Pericardium fibroblast (primary cell): ENCODE data around the gene AGPAT3. TPM values are rescaled to one million over a fixed set of nuclear protein-coding genes. Genes with fewer than 3 reads are reported as not detected.

ENCODE experiments used
- total RNA-seq: library from RNA; depleted of rRNA; stranded (reverse); fragments of >200 nt; gene quantifications from 2 replicates; pipeline ENCODE4 v1.2.3, GENCODE V29; 2015

AGPAT3 gene, protein sequence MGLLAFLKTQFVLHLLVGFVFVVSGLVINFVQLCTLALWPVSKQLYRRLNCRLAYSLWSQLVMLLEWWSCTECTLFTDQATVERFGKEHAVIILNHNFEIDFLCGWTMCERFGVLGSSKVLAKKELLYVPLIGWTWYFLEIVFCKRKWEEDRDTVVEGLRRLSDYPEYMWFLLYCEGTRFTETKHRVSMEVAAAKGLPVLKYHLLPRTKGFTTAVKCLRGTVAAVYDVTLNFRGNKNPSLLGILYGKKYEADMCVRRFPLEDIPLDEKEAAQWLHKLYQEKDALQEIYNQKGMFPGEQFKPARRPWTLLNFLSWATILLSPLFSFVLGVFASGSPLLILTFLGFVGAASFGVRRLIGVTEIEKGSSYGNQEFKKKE
- 22.8 and 24.3 TPM in 2 replicates for total RNA-seq

GRCh38 chr21:43864962-43865539 lies at the start of gene AGPAT3:
AGPAT3 (plus strand) TSS chr21:43865223; CDS start chr21:43959682, 94,459 bp downstream.

DNA sequence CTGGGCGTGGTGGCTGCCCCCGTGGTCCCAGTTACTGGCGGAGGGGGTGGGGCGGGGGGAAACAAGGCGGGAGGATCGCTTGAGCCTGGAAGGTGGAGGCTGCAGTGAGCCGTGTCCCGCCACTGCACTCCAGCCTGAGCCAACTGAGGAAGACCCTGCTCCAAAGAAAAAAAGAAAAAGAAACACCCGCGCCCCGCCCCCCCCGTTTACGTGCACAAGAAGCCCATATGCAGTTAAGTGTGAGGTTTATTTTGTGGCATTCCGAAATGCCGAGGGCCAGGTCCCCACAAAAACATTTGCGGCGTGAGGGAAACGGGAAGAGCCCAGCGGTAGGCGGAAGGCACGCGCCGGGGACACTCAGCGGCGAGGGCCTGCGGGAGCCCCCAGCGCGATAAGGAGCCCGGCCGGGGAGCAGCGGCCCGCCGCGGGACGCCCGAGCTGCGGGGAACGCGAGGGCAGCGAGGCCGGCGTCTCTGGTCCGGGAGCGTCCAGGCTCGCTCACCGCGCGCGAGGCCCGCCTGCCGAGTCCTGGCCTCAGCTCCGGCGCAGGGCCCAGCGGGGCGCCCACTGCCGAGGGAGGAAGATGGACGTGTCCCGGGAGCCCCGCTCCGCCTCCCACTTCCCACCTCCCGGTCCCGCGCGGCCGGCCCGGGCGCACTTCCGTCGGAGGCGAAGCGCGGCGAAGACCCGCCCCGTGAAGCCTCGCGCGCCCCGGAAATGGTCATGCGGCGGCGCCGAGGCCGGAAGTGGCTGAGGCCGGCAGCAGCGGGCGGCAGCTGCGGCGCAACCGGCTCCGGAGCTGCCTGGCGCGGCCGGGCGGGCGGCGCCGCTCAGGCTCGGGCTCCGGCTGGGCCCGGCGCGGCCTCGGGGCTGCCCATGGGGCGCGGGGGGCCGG lies 146.8 kb downstream of the AGPAT3 start, which contains the start of gene TRAPPC10:
TSS of gene TRAPPC10 (plus strand) at position 731 of the 895 bp plus-strand sequence. CDS start 185 bp downstream, outside the sequence.

Other genes starting within 250 kb of the AGPAT3 start
- gene HSF2BP, start 205.7 kb upstream of the AGPAT3 start, total RNA-seq: 0.47 and 1.2 TPM in 2 replicates
- 18.8 and 20.7 TPM in 2 replicates for gene RRP1B, start 205.7 kb upstream of the AGPAT3 start, total RNA-seq
- gene PDXK, start 146.1 kb upstream of the AGPAT3 start, total RNA-seq: 62.1 and 113 TPM in 2 replicates
- gene CSTB, start 88.9 kb upstream of the AGPAT3 start, total RNA-seq: 19.6 and 23.2 TPM in 2 replicates
- gene RRP1, start 75.6 kb upstream of the AGPAT3 start, total RNA-seq: 11.3 and 19.2 TPM in 2 replicates
- 11.7 and 13.2 TPM in 2 replicates for gene TRAPPC10, start 147.1 kb downstream of the AGPAT3 start, total RNA-seq
- 2.2 and 11.2 TPM in 2 replicates for gene PWP2, start 242.2 kb downstream of the AGPAT3 start, total RNA-seq